ENCODE results near the gene UBE2E2. TPM values are rescaled to one million over a fixed set of nuclear protein-coding genes. Genes with fewer than 3 reads are reported as not detected.

UBE2E2 gene
- total and polyA plus RNA-seq, 2 of the 13 experiments (the other 11 are each of a cell fraction or from before 2014, with no cell fraction given): 0.77 to 1.5 TPM

DNA sequence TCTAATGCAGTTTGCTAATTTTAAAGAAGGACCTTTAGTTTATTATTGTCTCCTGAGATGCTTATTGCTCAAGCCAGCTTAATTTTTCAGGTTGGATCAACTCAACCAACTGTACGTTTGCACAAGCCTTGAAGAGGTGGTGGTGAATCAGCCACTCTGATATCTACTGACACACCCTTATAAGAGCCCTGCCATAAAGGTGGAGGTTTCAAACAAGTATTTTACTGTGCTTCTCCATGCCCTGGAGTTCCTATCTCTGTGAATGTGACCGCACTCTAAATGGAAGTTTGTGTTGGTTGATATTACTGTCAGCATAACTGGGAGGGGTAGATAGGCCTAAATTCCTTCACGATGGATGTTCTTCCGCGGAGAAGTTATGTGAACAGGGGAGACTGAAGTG is 305.3 kb downstream of the UBE2E2 start:
- Histone ChIP-seq H3K4me1 (ENCODE audit: insufficient read depth, low read length) (no peaks in the 10 kb centered on the region), H3K36me3 (replicated peaks in 1 of 2; ENCODE audit: control insufficient read depth in 1 of 2, insufficient read depth in 2 of 2, low read length in 2 of 2) (no peaks in the 10 kb centered on the region), H3K79me2 (ENCODE audit: insufficient read depth, low read length) (no peaks in the 10 kb centered on the region), H2AFZ (ENCODE audit: low read length) (no peak overlapping the region), H3K9ac (ENCODE audit: insufficient read depth, low read depth, low read length) (no peak overlapping the region), H3K27ac (ENCODE audit: extremely low read length, insufficient read depth, low read length) (no peak overlapping the region), H3K9me3 (ENCODE audit: low read length) (no peaks in the 10 kb centered on the region), H3K27me3 (ENCODE audit: control insufficient read depth in 1 of 2, insufficient read depth in 2 of 2, low read length in 2 of 2) (no peaks in the 10 kb centered on the region), H4K20me1 (ENCODE audit: insufficient read depth, low read length) (no peaks in the 10 kb centered on the region), H3K4me2 (ENCODE audit: low read depth, low read length) (no peak overlapping the region), H3K4me3 (replicated peaks in 1 of 3; ENCODE audit: insufficient read depth in 1 of 3, low read depth in 2 of 3, low read length in 3 of 3) (no peak overlapping the region)
- no peak for ATAC-seq
- no peak for FAIRE-seq
- no peak for DNase-seq (ENCODE audit: low spot score)
- ChIA-PET CTCF (ENCODE audit: low intra/inter-chr PET ratio, low total read pairs) (no interaction called here), POLR2A (no interaction called here)
- BruUV-seq (replicated peaks): no TSS peak
- intact Hi-C loops (cut with micrococcal nuclease; ENCODE audit: unreplicated experiment): no loop called here
- 78% methylated on average over 5 of the region's 5 CpGs for WGBS (ENCODE audit: low lambda C conversion rate)
- in situ Hi-C loops (cut with HindIII; ENCODE audit: extremely low pct_ligation_motif_present, low pct_unique_long_range_greater_than_20kb): no loop called here
- TF ChIP-seq, protein P1, sequence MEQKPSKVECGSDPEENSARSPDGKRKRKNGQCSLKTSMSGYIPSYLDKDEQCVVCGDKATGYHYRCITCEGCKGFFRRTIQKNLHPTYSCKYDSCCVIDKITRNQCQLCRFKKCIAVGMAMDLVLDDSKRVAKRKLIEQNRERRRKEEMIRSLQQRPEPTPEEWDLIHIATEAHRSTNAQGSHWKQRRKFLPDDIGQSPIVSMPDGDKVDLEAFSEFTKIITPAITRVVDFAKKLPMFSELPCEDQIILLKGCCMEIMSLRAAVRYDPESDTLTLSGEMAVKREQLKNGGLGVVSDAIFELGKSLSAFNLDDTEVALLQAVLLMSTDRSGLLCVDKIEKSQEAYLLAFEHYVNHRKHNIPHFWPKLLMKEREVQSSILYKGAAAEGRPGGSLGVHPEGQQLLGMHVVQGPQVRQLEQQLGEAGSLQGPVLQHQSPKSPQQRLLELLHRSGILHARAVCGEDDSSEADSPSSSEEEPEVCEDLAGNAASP (CRISPR knock-in tag; IDR thresholded peaks at IDR 0.05; ENCODE audit: borderline replicate concordance): no peak
- TF ChIP-seq ZNF670 (CRISPR knock-in tag; IDR thresholded peaks at IDR 0.05; ENCODE audit: borderline replicate concordance): no peak
- TF ChIP-seq FIP1L1 (IDR thresholded peaks at IDR 0.05; ENCODE audit: borderline replicate concordance, insufficient read depth, low read depth, low read length): no peak
- no peak for TF ChIP-seq KDM4B (CRISPR knock-in tag; IDR thresholded peaks at IDR 0.05)
- TF ChIP-seq GATA4 (IDR thresholded peaks at IDR 0.05; ENCODE audit: borderline replicate concordance, low read depth): no peak
- no peak for TF ChIP-seq SAFB2 (CRISPR knock-in tag; IDR thresholded peaks at IDR 0.05; ENCODE audit: borderline replicate concordance, low read depth)
- TF ChIP-seq, protein P2, sequence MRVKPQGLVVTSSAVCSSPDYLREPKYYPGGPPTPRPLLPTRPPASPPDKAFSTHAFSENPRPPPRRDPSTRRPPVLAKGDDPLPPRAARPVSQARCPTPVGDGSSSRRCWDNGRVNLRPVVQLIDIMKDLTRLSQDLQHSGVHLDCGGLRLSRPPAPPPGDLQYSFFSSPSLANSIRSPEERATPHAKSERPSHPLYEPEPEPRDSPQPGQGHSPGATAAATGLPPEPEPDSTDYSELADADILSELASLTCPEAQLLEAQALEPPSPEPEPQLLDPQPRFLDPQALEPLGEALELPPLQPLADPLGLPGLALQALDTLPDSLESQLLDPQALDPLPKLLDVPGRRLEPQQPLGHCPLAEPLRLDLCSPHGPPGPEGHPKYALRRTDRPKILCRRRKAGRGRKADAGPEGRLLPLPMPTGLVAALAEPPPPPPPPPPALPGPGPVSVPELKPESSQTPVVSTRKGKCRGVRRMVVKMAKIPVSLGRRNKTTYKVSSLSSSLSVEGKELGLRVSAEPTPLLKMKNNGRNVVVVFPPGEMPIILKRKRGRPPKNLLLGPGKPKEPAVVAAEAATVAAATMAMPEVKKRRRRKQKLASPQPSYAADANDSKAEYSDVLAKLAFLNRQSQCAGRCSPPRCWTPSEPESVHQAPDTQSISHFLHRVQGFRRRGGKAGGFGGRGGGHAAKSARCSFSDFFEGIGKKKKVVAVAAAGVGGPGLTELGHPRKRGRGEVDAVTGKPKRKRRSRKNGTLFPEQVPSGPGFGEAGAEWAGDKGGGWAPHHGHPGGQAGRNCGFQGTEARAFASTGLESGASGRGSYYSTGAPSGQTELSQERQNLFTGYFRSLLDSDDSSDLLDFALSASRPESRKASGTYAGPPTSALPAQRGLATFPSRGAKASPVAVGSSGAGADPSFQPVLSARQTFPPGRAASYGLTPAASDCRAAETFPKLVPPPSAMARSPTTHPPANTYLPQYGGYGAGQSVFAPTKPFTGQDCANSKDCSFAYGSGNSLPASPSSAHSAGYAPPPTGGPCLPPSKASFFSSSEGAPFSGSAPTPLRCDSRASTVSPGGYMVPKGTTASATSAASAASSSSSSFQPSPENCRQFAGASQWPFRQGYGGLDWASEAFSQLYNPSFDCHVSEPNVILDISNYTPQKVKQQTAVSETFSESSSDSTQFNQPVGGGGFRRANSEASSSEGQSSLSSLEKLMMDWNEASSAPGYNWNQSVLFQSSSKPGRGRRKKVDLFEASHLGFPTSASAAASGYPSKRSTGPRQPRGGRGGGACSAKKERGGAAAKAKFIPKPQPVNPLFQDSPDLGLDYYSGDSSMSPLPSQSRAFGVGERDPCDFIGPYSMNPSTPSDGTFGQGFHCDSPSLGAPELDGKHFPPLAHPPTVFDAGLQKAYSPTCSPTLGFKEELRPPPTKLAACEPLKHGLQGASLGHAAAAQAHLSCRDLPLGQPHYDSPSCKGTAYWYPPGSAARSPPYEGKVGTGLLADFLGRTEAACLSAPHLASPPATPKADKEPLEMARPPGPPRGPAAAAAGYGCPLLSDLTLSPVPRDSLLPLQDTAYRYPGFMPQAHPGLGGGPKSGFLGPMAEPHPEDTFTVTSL (CRISPR knock-in tag; IDR thresholded peaks at IDR 0.05; ENCODE audit: borderline replicate concordance): no peak
- TF ChIP-seq, protein P3, sequence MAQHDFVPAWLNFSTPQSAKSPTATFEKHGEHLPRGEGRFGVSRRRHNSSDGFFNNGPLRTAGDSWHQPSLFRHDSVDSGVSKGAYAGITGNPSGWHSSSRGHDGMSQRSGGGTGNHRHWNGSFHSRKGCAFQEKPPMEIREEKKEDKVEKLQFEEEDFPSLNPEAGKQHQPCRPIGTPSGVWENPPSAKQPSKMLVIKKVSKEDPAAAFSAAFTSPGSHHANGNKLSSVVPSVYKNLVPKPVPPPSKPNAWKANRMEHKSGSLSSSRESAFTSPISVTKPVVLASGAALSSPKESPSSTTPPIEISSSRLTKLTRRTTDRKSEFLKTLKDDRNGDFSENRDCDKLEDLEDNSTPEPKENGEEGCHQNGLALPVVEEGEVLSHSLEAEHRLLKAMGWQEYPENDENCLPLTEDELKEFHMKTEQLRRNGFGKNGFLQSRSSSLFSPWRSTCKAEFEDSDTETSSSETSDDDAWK (CRISPR knock-in tag; IDR thresholded peaks at IDR 0.05): no peak
- TF ChIP-seq TCF7L2 (IDR thresholded peaks at IDR 0.05; ENCODE audit: low read depth, low read length): no peak
- TF ChIP-seq, protein P4, sequence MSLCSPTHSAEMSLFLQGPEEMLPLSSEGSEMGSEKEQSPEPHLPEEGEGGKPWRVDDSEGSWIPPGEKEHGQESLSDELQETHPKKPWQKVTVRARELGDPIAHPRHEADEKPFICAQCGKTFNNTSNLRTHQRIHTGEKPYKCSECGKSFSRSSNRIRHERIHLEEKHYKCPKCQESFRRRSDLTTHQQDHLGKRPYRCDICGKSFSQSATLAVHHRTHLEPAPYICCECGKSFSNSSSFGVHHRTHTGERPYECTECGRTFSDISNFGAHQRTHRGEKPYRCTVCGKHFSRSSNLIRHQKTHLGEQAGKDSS (CRISPR knock-in tag; IDR thresholded peaks at IDR 0.05; ENCODE audit: borderline replicate concordance, low read depth): no peak
- TF ChIP-seq ZNF367 (CRISPR knock-in tag; IDR thresholded peaks at IDR 0.05; ENCODE audit: borderline replicate concordance): no peak
- TF ChIP-seq PAWR (CRISPR knock-in tag; IDR thresholded peaks at IDR 0.05; ENCODE audit: borderline replicate concordance): no peak
- TF ChIP-seq, protein P5, sequence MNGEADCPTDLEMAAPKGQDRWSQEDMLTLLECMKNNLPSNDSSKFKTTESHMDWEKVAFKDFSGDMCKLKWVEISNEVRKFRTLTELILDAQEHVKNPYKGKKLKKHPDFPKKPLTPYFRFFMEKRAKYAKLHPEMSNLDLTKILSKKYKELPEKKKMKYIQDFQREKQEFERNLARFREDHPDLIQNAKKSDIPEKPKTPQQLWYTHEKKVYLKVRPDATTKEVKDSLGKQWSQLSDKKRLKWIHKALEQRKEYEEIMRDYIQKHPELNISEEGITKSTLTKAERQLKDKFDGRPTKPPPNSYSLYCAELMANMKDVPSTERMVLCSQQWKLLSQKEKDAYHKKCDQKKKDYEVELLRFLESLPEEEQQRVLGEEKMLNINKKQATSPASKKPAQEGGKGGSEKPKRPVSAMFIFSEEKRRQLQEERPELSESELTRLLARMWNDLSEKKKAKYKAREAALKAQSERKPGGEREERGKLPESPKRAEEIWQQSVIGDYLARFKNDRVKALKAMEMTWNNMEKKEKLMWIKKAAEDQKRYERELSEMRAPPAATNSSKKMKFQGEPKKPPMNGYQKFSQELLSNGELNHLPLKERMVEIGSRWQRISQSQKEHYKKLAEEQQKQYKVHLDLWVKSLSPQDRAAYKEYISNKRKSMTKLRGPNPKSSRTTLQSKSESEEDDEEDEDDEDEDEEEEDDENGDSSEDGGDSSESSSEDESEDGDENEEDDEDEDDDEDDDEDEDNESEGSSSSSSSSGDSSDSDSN (CRISPR knock-in tag; IDR thresholded peaks at IDR 0.05): no peak

Measured in HepG2 (cell line).